ENCODE results near the gene IL22RA1.

GRCh38 chr1:24152631-24153494 is 9.9 kb upstream of the IL22RA1 start:
- no peak for TF ChIP-seq EGR1 (IDR thresholded peaks at IDR 0.05)
- no peak for TF ChIP-seq TAF1 (IDR thresholded peaks at IDR 0.05; ENCODE audit: low read depth)
- TF ChIP-seq USF1 (IDR thresholded peaks at IDR 0.05), result no peak
- TF ChIP-seq CEBPB (IDR thresholded peaks at IDR 0.05), result no peak
- TF ChIP-seq TEAD4 (IDR thresholded peaks at IDR 0.05), result no peak
- no peak for TF ChIP-seq REST (IDR thresholded peaks at IDR 0.05; ENCODE audit: low read depth)

Data from Ishikawa (cell line).